ENCODE measurements around the gene LCN15. TPM values are rescaled to one million over a fixed set of nuclear protein-coding genes. Genes with fewer than 3 reads are reported as not detected.
A peak's percentile ranks its signal among the peaks of the same experiment; 100 is the strongest.
"Not testable (repeated sequence)": the region's sequence is repeated elsewhere in the genome, so short reads cannot be mapped to it uniquely, and the experiment has no call there.

Gene LCN15
- total RNA-seq, 6 experiments from 2014 or later, result not detected

GRCh38 chr9:136769710-136770191 lies 5.4 kb upstream of the LCN15 start:
- Histone ChIP-seq H3K36me3 (no peaks in the 10 kb centered on the region), H3K9me3 (no peaks in the 10 kb centered on the region), H3K4me1 (no peaks in the 10 kb centered on the region), H3K27ac (no peak overlapping the region), H3K27me3 (no peaks in the 10 kb centered on the region), H3K4me3 (no peak overlapping the region)
- WGBS (ENCODE audit: insufficient coverage, low coverage, low lambda C conversion rate, missing lambda C conversion rate), result 26% methylated on average over 9 of the region's 16 CpGs
- ATAC-seq (peak; percentile 38 to 71 (median 67)), DNase-seq (peak in 1 of 3 donors; percentile 58)
- intact Hi-C loops (cut with DNase I), result loop anchor here in 1 of 2 donors (10.0 kb wide), 1 partner anchor 265 kb away; the partner anchor contains the start of gene FUT7
- TF ChIP-seq CTCF (IDR thresholded peaks at IDR 0.05) (peak in 3 of 4 donors; percentile 28 to 46 (median 39)), POLR2A (IDR thresholded peaks at IDR 0.05) (no peak)

GRCh38 chr9:136766410-136767120 lies 2.2 kb upstream of the LCN15 start:
- peak in 1 of 4 donors; percentile 16 for ATAC-seq
- 48% methylated on average over 7 of the region's 18 CpGs for WGBS (ENCODE audit: insufficient coverage, low coverage, low lambda C conversion rate, missing lambda C conversion rate)
- peak in 1 of 3 donors; percentile 78 for DNase-seq
- H3K27ac ChIP-seq; H3K36me3 ChIP-seq; H3K4me3 ChIP-seq; intact Hi-C loops (cut with DNase I); H3K4me1 ChIP-seq; H3K9me3 ChIP-seq; H3K27me3 ChIP-seq: not testable (repeated sequence)
- peak in 3 of 4 donors; percentile 31 to 68 (median 52) for TF ChIP-seq CTCF (IDR thresholded peaks at IDR 0.05)

- 62% methylated on average over 13 of the region's 14 CpGs for WGBS (ENCODE audit: insufficient coverage, low coverage, low lambda C conversion rate, missing lambda C conversion rate)
- H3K4me3 ChIP-seq; DNase-seq; H3K36me3 ChIP-seq; intact Hi-C loops (cut with DNase I); H3K27me3 ChIP-seq; H3K9me3 ChIP-seq; H3K4me1 ChIP-seq; H3K27ac ChIP-seq; ATAC-seq: not testable (repeated sequence)
Observed at GRCh38 chr9:136765745-136766409, 1.6 kb upstream of the LCN15 start.

GRCh38 chr9:136765041-136765440 lies 723 bp upstream of the LCN15 start:
- Histone ChIP-seq H3K4me3 (no peak overlapping the region), H3K27ac (no peak overlapping the region), H3K27me3 (no peaks in the 10 kb centered on the region), H3K4me1 (no peaks in the 10 kb centered on the region), H3K9me3 (no peaks in the 10 kb centered on the region), H3K36me3 (no peaks in the 10 kb centered on the region)
- 71% methylated on average over 2 of the region's 14 CpGs for WGBS (ENCODE audit: insufficient coverage, low coverage, low lambda C conversion rate, missing lambda C conversion rate)
- DNase-seq, result peak in 1 of 3 donors; percentile 53
- TF ChIP-seq POLR2A (IDR thresholded peaks at IDR 0.05) (no peak), CTCF (IDR thresholded peaks at IDR 0.05) (no peak)
- peak; percentile 25 to 60 (median 50) for ATAC-seq
- intact Hi-C loops (cut with DNase I), result no loop called here

GRCh38 chr9:136763649-136764035 lies 676 bp downstream of the LCN15 start:
- no peak overlapping the region for H3K4me3 ChIP-seq
- H3K27me3 ChIP-seq, result no peaks in the 10 kb centered on the region
- H3K9me3 ChIP-seq, result no peaks in the 10 kb centered on the region
- no peaks in the 10 kb centered on the region for H3K4me1 ChIP-seq
- TF ChIP-seq POLR2A (IDR thresholded peaks at IDR 0.05), result no peak
- TF ChIP-seq CTCF (IDR thresholded peaks at IDR 0.05), result no peak
- 80% methylated on average over 1 of the region's 14 CpGs for WGBS (ENCODE audit: insufficient coverage, low coverage, low lambda C conversion rate, missing lambda C conversion rate)
- DNase-seq (peak in 1 of 3 donors; percentile 50), ATAC-seq (no peak)
- intact Hi-C loops (cut with DNase I), result no loop called here
- no peaks in the 10 kb centered on the region for H3K36me3 ChIP-seq
- H3K27ac ChIP-seq, result no peak overlapping the region
